PC-3 (cell line): Measurements from ENCODE around the gene AJAP1.

ENCODE experiments used
- CTCF ChIP-seq: fragments of 300-600 bp; sonication (generic); conservative IDR thresholded peaks from 2 replicates; pipeline ENCODE4 v1.5.1; 2017; ENCODE audit warnings: antibody characterized with exemption, low read depth, mild to moderate bottlenecking, low read length
- EZH2 ChIP-seq: fragments of 300-600 bp; sonication (generic); IDR thresholded peaks from one replicate; pipeline ENCODE4 v1.6.1; 2017; ENCODE audit warnings: antibody characterized with exemption, mild to moderate bottlenecking, low read length; ENCODE audit not compliant: unreplicated experiment
- EZH2phosphoT487 ChIP-seq: fragments of 300-600 bp; sonication (generic); IDR thresholded peaks from 2 replicates; pipeline ENCODE4 v1.6.1; 2018; ENCODE audit warnings: mild to moderate bottlenecking, antibody characterized with exemption, low read length, borderline replicate concordance

DNA sequence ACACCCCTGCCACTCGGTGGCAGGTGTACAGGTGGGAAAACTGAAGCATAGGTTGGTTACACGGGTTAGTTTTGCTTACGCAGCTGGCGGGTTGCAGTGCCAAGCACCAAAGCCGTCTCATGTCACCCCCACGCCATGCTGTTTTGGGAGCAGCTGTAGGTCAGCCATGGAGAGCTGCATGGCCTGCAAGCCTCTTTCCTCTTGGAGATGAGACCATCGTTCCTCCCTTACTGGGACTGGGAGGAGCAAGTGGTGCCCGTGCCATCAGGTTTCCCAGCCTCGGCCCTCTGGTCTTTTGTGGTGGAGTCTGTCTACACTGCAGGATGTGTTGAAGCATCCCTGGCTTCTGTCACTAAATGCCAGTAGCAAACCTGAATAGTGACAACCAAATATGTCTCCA lies 46.9 kb downstream of the AJAP1 start:
- TF ChIP-seq CTCF = no peak
- TF ChIP-seq EZH2 = no peak
- TF ChIP-seq EZH2phosphoT487 = no peak
